ENCODE data around the gene SATB2.

The SATB2 gene

DNA sequence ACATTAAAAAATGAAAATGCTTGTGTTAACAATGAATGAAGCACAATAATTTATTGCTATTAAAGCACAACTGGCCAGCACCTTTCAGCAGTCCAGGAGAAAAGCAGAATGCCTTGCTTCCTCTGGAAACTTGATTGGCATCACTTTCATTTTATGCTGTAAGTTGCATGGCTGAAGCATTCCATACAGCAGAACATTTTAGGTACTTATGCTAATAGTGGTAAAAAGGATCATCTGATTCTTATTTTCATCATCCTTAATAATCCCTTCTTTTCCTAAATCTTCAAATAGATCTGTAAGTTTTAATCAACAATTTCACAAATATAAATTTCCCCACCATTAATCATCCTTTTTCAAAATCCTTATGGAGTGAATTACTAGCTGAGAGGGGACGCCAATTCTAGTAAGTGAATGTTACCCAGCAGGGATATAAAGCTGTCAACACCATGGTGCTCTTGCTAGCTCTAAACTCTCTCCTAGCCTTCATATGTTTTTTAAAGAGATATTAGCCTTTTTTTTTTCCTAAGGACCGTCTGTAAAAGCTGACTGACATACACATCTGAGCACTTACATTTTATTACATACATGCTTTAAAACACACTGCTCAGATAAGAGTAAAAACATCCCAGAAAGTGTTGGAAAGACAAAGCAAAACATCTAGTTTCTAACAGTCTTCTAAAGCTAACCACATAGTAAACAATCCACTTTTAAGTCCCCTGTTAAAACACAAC is 5.3 kb downstream of the SATB2 start:
- peak; percentile 79 for DNase-seq

DNA sequence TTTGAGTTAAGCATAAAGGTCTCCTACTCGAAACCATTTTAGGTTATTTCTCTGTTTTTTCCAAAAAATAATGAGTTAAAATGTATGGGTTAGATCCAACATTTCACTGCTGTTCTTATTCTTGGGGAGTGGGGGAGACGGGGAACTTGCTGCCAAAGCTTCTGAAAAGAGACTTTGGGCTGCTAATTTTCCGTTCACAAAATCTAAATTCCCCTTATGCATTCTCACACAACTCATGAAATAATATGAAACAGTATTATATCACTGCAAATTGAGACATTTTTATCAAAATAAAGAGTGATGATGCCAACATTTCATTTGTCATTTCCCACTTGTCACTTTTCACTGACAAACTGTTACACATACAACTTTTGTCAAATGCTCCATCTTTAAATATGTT is 7.8 kb downstream of the SATB2 start:
- DNase-seq, result no peak

DNA sequence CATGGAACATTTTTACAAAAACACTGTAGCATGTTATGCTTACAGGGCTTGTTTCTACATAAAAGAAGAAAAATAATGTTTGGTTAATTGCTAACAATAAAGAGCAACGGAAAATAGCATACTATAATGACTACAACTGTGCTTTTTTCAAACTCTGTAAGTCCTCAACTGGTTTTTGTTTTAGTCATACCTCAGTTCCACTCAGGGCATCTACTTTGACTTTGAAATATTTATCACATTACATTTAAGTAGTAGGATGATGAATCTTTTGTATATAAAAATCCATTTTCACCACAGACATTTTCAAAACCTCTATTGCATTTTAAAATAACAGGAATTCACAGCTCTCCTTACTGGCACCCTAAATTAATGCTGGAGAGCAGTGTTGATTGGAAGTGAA is 8.3 kb downstream of the SATB2 start:
- no peak for DNase-seq

DNA sequence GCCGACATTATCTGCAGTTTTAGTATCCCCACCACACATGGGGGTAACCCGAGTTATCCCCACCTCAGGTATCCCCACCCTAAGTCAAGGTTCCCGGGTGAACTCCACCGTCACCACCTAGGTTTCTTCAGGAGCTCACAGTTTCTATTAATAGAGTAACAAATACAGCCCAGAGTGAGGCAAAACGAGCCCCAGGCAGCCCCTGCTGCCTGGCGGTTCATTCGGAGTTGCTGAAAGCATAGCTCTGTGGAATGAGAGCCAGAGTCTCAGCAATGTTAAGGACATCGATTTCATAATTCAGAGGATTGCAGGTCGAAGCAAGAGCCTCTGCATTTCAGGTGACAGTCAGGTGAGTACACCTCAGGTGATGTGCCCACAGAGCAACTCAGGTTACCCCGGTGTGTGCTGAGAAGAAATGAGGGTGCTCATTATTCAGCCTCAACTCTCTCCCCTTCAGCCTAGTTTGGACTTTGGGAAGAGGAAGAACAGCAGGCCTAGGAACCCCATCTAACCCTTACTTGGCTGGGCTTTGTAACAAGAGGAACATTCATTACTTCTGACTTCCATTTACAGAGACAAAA is 10.7 kb downstream of the SATB2 start:
- DNase-seq, result no peak

DNA sequence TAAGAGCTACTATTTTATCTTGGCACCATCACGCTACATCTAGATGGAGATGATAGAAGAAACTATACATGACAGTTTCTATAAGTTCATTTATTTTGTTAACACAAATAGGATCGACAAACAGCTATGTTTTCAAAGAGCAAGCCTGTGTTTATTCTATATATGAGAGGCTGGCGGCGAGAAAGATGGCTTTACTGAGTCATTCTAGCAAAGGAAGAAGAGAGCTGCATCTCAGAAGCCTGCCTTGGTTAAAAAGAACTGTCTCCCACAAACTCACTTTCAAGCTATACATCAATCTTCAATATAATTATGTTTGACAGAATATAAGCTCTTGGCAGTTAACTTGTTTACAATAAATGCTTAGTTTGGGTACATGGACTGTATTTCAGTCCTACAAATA is 13.0 kb downstream of the SATB2 start:
- DNase-seq, result no peak

DNA sequence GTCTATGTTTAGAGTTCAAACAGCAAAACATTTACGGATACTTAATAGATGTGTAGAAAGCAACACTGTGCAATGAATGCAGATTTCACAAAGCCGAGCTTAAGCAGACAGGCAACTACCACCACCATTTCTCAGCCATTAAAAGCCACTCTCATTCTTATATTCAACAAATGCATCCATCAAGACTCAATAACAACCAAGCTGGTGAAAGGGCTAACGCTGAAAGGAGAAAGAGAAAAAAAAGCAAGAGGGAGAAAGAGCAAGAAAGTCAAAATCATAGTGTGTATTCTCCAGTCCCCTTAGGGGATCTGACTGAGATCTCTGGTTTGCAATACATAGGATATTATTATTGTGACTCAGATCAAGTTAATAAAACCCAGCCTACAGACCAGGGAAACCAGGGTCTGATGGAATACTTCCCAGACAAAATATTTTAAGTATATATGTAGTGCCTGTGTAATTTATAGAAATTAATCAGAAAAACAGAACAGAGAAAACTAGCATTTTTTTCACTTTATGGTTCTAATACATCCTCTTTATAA is 14.1 kb downstream of the SATB2 start:
- peak; percentile 76 for DNase-seq

DNA sequence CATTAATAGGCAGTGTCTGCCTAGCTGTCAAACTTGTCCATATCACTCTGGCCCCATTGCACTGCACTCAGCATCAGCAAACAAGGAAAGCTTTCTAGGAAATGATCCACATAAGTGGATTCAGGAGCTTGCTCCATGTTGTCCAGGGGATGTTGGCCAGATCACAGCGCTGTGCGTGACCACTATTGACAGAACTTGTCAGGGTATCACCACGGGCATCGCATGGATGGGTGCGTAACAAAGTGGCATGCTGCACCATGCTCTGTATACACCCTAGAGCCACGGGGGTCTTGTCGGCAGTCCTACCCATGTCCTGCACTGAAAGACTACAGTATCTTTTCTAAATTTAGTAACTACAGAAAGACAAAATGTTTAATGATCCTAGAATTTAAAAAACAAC is 15.6 kb downstream of the SATB2 start:
- no peak for DNase-seq

DNA sequence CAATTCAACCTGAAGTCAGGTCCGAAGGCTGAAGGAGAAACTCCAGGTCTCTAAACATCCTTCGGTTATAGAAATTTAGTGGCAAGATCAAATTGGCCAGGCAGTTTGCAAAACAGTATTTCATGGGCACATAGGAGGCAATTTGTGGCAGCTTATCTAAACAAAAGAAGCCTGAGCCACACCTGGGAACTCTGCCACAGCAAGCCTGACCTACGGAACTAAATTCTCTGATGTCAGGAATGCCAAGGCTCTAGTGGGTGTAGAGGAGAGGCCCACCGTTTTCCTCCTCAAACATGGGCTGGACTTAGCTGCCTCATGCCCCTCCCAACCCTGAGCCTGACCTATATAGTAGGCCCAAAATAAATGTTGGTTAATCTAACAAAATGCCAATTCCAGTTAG is 16.0 kb downstream of the SATB2 start:
- DNase-seq, result no peak

DNA sequence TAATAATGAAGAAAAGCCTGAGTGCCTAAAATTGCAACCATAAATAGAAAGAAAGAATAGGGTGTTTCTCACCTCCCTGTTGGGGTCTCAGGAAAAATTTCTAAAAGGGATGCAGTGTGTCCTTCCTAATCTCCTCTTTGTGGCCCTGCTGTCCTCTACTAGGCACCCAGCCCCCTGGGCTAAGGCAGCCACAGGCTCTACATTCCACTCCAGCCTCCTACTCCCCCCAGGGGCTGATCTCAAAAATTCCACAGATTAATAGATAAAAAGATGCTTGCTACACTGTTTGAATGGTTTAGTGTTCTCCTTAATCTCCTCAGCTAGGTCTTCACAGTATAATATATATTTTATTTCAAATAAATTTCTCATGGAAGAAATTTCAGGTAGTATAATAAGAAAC is 17.6 kb downstream of the SATB2 start:
- no peak for DNase-seq

DNA sequence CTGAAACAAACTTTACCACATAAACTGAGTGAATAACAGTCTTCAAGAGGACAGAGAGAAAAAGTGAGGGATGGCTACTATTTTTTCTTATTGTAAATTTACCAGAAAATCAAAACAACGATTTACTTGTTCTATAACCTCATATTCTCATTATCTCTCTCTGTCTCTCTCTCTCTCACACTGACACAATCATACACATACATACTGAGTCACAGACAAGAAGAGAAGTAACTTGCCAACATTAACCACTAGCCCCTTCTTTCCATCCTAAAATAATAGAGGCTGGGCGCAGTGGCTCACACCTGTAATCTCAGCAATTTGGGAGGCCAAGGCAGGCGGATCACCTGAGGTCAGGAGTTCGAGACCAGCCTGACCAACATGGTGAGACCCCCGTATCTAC is 18.2 kb downstream of the SATB2 start:
- no peak for DNase-seq

DNA sequence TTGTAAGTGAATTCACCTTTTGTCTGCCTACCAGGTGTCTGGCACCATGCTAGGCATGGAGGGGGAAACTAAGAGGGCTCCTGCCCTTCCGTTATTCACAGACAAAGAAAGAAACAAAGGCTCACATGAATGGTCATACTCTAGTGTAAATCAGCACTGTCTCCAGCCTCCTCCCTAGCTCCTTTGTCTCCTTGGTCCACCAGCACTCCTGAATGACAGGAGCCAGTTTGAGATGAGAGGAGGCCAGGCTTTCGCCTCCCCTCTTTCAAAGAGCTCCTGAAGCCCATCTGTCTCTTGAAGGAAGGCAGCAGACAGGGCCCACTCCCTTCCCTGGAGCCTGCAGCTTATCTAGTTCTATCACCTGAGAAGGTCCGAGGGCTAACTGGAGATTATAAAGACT is 18.7 kb downstream of the SATB2 start:
- no peak for DNase-seq

DNA sequence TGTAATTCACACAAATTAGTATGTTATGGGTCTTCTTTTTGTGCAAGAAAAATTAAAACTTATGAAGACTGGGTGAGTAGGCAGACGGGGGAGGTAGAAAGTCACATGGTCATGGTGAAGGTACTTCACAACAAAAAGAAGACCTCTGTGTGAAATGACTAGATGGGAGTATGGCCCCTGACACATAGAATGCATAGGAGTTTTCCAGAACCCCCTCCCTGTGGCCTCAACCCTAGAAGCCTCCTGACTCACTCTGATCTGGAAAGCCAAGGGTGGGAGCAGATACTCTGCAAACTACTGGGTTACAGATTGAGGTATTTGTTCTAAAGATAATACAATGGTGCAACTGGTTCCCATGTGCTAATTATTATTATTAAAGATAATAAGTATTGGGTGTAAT is 23.2 kb downstream of the SATB2 start:
- DNase-seq, result peak; percentile 4

DNA sequence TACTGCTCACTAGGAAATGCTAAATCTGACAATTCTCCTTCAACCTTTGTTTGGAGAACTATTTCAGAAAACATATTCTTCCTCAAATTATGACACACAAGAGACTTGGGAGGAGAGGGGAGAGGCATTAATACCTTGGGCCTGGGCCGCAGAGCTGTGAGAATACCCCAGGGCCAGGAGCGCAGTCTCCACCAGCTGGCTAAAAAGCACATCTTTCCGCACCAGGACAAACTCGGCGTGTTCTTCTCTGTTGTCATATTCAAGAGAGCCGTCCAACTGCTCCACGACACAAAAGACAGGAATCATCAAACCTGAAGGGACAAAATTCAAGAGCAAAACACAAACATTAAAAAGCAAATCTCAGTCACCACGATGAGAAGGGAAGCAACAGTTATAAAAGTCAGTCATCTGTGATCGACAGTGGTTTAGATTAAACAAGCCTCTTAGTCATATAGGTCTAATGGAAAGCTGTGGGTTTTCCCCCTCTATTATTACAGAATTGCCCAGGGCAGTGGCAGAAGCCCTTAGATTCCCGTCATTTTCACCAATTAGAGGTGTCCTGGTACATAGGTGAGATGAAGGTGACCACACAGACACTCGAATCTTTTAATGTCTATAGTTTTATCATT is 24.4 kb downstream of the SATB2 start:
- no peak for DNase-seq

DNA sequence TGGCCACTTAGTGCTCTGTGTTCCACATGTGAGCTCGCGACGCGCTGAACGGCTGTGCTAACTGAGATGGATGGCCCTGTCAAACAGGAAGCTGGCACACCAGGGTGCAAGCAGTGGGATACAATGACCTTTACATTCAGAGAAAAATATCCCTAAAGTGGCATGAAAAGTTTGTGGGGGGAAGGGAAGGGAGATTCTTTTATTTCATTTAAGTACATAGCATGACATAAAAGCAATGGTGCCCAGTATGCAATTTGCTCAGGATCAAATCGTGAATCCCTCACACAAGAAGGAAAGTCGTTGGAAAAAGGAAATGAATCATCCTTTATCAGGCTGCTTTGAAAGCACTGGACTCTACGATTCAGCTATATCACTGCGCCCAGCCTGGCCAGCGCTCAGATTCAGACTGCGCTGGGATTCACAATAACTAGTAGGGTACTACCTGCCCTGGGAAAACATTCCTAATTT is 26.0 kb downstream of the SATB2 start:
- DNase-seq, result peak; percentile 38

DNA sequence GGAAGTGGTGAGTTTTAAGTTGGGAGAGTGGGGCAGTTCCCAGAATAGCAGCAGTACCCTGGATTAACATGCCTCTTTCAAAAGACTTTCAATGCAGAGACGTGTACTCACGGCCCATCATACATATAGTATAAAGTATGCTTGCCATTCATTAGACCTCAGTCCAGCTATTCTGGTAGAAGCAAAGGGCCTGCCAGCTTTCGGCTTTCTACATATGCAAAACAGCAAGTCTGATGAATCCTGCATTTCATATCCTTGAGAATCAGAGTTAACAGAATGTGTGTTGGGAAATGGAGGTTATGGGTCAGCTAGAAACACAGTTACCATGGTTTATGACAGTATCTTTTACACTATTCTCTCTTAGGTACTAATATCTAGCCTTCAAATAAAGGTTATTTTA is 27.5 kb downstream of the SATB2 start:
- DNase-seq, result no peak

DNA sequence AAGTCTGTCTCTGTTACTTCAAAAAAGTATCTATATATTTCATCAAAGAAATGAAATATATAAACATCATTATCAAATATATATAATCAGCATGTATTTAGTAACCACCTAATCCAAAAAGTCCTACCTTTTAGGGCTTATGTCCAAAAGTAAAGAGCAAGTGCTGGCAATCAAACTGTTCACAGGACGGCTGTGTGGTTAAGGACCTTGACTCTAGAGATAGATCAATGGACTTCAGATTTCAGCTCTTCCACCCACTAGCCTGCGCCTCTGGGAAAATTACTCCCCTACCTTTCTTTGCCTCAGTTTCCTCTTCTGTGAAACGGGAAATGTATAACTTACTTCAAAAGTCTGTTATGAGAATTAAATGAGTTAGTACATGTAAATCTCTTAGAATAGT is 29.4 kb downstream of the SATB2 start:
- no peak for DNase-seq

DNA sequence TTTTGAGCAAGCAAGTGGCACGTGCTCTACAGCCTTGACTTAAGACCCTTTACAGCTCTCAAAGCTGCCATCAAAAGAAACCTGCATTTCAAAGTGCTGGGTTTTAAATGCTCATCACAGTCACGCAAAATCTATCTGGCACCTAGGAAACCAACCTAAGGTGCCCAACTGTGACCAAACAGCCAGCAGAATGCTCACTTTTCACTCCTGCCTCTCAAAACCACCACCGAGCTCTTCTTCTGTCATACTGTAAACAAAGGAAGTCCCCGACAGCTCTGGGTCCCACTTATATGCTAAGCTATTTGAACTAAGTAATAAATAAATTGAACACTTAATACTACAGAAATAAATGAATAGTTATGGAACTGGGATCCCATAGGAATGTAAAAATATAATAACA is 33.6 kb downstream of the SATB2 start:
- no peak for DNase-seq

DNA sequence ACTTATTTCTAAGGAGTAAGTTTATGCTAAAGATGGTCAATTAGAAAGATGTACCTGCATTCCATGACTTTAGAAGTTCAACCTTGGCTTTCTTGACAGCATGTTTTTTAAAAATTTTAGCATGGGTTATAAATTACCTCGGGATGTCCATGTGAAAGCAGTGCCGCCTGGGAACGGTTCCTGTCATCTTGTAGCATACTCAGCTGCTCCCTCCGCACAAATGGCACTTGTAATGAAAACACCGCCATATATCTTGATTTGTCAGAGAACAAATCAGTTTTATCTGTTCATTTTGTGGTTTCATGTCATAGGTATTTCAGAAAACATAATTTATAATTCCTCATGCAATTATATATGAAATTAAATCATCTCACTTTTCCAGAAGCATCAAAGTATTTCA is 38.3 kb downstream of the SATB2 start:
- DNase-seq, result no peak

DNA sequence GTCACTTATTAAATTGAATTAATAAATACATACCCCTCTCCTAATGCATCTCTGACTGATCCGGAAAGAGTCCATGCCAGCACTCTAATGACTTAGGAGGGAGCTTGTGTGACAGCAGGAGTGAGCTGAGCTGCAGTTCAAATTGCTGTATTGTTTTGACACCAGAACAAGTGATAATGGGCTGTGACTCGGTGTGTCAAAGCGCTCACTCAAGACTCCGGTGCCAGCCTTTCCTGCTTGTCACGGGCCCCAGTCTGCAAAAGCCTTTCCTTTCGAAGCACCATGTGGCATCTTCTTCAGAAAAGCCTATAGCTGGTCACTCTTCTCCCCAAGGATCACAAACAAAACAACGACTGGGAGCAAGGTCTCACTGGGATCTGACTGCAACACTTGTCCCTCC is 43.3 kb downstream of the SATB2 start:
- DNase-seq, result no peak

DNA sequence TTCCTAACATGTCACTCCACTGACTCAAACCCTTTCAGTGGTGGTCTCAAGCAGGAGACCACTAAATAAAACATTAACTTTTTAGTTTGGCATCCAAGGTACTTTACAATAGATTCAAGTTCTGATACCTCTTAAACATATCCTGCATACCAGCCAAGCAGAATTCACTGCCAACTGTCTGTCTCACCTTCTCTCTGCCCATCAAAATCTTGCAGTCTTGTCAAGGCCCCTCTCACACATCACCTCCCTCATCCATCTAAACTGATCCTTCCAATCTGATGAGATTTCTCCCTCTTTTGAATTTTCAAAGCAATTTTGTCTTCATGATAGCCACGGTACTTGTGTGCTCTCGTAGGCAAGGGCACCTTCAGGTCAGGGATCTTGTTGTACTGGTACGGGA is 43.7 kb downstream of the SATB2 start:
- DNase-seq, result no peak

DNA sequence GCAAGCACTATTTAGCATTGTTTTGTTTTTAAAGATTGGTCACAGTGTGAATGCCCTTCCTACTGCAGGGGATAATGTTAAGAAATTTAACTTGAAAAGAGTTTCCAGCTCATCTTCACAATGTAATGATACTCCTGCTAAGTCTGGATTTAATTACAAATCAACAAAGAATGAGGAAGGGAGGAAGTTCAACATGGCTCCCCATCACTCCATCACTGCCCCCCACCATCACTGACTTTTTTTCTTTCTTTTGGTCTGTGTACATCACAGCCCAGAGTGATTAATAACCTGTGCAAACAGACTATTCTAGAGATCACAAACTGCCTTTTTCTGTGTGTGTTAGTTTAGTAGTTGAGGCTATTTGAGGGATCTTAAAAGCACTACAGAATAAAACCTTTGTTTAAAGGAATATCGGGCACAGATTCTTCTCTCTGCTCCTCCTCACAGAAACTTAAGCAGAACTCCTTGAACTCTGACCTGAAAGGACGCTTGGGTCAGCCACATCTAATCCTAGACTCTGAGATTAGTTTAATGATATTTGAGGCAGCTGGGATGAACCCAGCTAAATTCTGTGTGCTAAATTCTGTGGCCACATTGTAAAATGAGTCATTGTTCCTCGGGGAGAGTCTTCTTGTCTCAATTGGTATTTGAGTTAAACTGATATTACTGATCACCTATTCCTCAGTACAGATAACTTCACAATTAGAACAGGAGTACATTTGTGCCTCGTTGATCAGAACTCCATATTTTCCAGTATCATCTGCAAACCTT is 47.8 kb downstream of the SATB2 start:
- DNase-seq, result peak; percentile 65

DNA sequence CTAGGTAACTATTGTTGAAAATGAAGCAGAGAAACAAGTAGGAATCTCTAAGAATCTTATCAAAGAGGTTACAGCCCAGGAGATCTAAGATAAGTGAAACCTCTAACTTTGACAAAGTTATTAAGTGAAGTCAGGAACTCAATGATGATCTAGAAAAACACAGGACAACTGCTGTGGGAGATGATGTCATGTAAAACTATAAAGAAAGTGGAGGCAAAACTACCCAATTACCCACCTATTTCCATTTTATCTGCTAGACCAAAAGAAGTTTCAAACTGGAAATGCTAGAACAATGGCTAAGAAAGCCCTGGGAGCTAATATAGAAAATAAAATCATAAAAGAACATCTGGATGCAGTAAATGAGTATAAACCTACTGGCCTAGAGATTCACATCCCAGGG is 50.3 kb downstream of the SATB2 start:
- DNase-seq, result no peak

DNA sequence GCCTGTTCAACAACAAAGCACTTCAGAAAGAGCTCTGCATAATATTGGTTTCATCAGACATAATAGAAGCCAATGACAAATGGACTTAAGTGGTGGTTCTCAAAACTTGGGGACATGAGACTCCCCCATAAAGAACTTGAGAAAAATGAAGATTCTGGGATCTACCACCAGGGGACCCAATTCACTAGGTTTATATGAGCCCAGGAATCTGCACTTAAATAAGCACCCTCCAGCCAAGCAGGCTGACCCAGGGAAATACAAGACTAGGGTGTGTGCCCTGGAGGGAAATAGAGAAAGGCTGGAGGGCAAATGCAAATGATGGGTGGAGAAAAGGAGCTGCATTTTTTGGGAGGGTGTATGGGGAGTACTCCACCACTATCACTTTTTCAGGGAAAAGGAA is 52.5 kb downstream of the SATB2 start:
- DNase-seq, result peak; percentile 5

DNA sequence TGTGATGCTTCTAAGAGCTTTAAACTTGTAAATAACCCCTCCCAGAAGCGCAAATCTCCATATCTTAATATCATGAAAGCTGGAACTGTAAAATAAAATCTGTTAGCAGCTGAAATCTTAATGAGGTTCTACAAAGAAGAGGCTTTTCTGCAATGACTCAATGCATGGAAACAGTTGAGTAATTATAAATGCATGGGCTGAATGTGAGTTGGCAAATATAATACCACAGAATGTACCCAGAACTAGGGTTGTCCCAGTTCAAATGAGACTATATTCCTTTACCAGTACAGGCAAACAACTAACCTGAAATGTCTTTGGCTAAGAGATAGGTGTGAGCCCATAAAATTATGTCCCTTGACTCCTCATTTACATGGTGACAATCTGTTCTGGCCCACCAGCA is 52.9 kb downstream of the SATB2 start:
- peak; percentile 65 for DNase-seq

Data from fibroblast of skin of right biceps (primary cell).